Activated T-cell treated with anti-CD3 and anti-CD28 coated beads, Interleukin-2, amount 50 U/mL, for 24 hours (primary cell): ENCODE data around the gene NAP1L4.

Source experiments
- DNase-seq: peaks from one replicate; pipeline ENCODE4 v3.0.0-alpha.2; 2020
- H3K27ac Mint-ChIP-seq: 2 replicates; pipeline ENCODE4 v1.8.0; 2020; ENCODE audit warnings: mild to moderate bottlenecking, mixed read lengths
- H3K27me3 Mint-ChIP-seq: 2 replicates; pipeline ENCODE4 v1.8.0; 2020; ENCODE audit warnings: mixed read lengths
- H3K36me3 Mint-ChIP-seq: 2 replicates; pipeline ENCODE4 v1.8.0; 2020; ENCODE audit warnings: low read depth, mixed read lengths
- H3K4me1 Mint-ChIP-seq: 2 replicates; pipeline ENCODE4 v1.8.0; 2020; ENCODE audit warnings: low read depth, mixed read lengths
- H3K4me3 Mint-ChIP-seq: 2 replicates; pipeline ENCODE4 v1.8.0; 2020; ENCODE audit warnings: mild to moderate bottlenecking, moderate library complexity, mixed read lengths
- H3K9me3 Mint-ChIP-seq: 2 replicates; pipeline ENCODE4 v1.8.0; 2020; ENCODE audit warnings: mixed read lengths

The NAP1L4 gene

GRCh38 chr11:2924821-2925675 lies 67.1 kb downstream of the NAP1L4 start:
- H3K27me3 Mint-ChIP-seq: peaks cover 30% of the 10 kb centered on the region
- no peaks in the 10 kb centered on the region for H3K36me3 Mint-ChIP-seq
- peaks cover 16% of the 10 kb centered on the region for H3K4me1 Mint-ChIP-seq
- H3K9me3 Mint-ChIP-seq: no peaks in the 10 kb centered on the region
- DNase-seq: no peak
- H3K27ac Mint-ChIP-seq: no peak overlapping the region
- no peak overlapping the region for H3K4me3 Mint-ChIP-seq

GRCh38 chr11:2924381-2924780 lies 67.7 kb downstream of the NAP1L4 start:
- Mint-ChIP-seq H3K9me3 (no peaks in the 10 kb centered on the region), H3K4me1 (peaks cover 13% of the 10 kb centered on the region), H3K27ac (no peak overlapping the region), H3K36me3 (no peaks in the 10 kb centered on the region), H3K27me3 (peaks cover 27% of the 10 kb centered on the region), H3K4me3 (no peak overlapping the region)
- DNase-seq: no peak

GRCh38 chr11:2923446-2924375 lies 68.4 kb downstream of the NAP1L4 start:
- H3K27me3 Mint-ChIP-seq: peaks cover 23% of the 10 kb centered on the region

GRCh38 chr11:2922655-2923054 lies 69.5 kb downstream of the NAP1L4 start:
- peaks cover 2% of the 10 kb centered on the region for H3K4me1 Mint-ChIP-seq
- peaks cover 15% of the 10 kb centered on the region for H3K27me3 Mint-ChIP-seq
- no peak overlapping the region for H3K27ac Mint-ChIP-seq
- no peaks in the 10 kb centered on the region for H3K36me3 Mint-ChIP-seq
- no peaks in the 10 kb centered on the region for H3K9me3 Mint-ChIP-seq
- no peak for DNase-seq
- no peak overlapping the region for H3K4me3 Mint-ChIP-seq

More at GRCh38 chr11:2923446-2924375, 68.4 kb downstream of the NAP1L4 start:
- no peaks in the 10 kb centered on the region for H3K9me3 Mint-ChIP-seq
- no peak overlapping the region for H3K4me3 Mint-ChIP-seq
- no peaks in the 10 kb centered on the region for H3K36me3 Mint-ChIP-seq
- no peak overlapping the region for H3K27ac Mint-ChIP-seq
- peaks cover 9% of the 10 kb centered on the region for H3K4me1 Mint-ChIP-seq
- no peak for DNase-seq

- Mint-ChIP-seq H3K9me3 (no peaks in the 10 kb centered on the region), H3K36me3 (no peaks in the 10 kb centered on the region), H3K27ac (no peak overlapping the region), H3K27me3 (peaks cover 7% of the 10 kb centered on the region), H3K4me1 (no peaks in the 10 kb centered on the region), H3K4me3 (no peak overlapping the region)
- DNase-seq: no peak
Measured at GRCh38 chr11:2921742-2922493, 70.2 kb downstream of the NAP1L4 start.

GRCh38 chr11:2921261-2921660 lies 70.9 kb downstream of the NAP1L4 start:
- DNase-seq: no peak
- no peak overlapping the region for H3K4me3 Mint-ChIP-seq
- H3K27me3 Mint-ChIP-seq: peaks cover under 1% of the 10 kb centered on the region
- H3K36me3 Mint-ChIP-seq: no peaks in the 10 kb centered on the region
- H3K4me1 Mint-ChIP-seq: no peaks in the 10 kb centered on the region
- H3K9me3 Mint-ChIP-seq: no peaks in the 10 kb centered on the region
- no peak overlapping the region for H3K27ac Mint-ChIP-seq

GRCh38 chr11:2920343-2920742 lies 71.8 kb downstream of the NAP1L4 start:
- Mint-ChIP-seq H3K27me3 (no peaks in the 10 kb centered on the region), H3K4me3 (no peak overlapping the region), H3K27ac (no peak overlapping the region), H3K4me1 (no peaks in the 10 kb centered on the region), H3K9me3 (no peaks in the 10 kb centered on the region), H3K36me3 (no peaks in the 10 kb centered on the region)
- no peak for DNase-seq

- no peaks in the 10 kb centered on the region for H3K36me3 Mint-ChIP-seq
- H3K4me3 Mint-ChIP-seq: no peak overlapping the region
- DNase-seq: no peak
- no peak overlapping the region for H3K27ac Mint-ChIP-seq
- H3K27me3 Mint-ChIP-seq: no peaks in the 10 kb centered on the region
- H3K4me1 Mint-ChIP-seq: no peaks in the 10 kb centered on the region
- H3K9me3 Mint-ChIP-seq: no peaks in the 10 kb centered on the region
Measured at GRCh38 chr11:2919837-2920236, 72.3 kb downstream of the NAP1L4 start.

- DNase-seq: no peak
- no peaks in the 10 kb centered on the region for H3K27me3 Mint-ChIP-seq
- H3K9me3 Mint-ChIP-seq: no peaks in the 10 kb centered on the region
- no peak overlapping the region for H3K4me3 Mint-ChIP-seq
- H3K4me1 Mint-ChIP-seq: peaks cover under 1% of the 10 kb centered on the region
- no peaks in the 10 kb centered on the region for H3K36me3 Mint-ChIP-seq
- no peak overlapping the region for H3K27ac Mint-ChIP-seq
Measured at GRCh38 chr11:2919188-2919587, 72.9 kb downstream of the NAP1L4 start.

GRCh38 chr11:2917842-2918490 lies 74.2 kb downstream of the NAP1L4 start:
- peaks cover 13% of the 10 kb centered on the region for H3K4me1 Mint-ChIP-seq

GRCh38 chr11:2916892-2917645 lies 75.1 kb downstream of the NAP1L4 start:
- Mint-ChIP-seq H3K4me3 (no peak overlapping the region), H3K27ac (no peak overlapping the region), H3K9me3 (no peaks in the 10 kb centered on the region), H3K27me3 (no peaks in the 10 kb centered on the region), H3K4me1 (peaks cover 14% of the 10 kb centered on the region), H3K36me3 (no peaks in the 10 kb centered on the region)
- DNase-seq: no peak

More at GRCh38 chr11:2917842-2918490, 74.2 kb downstream of the NAP1L4 start:
- Mint-ChIP-seq H3K36me3 (no peaks in the 10 kb centered on the region), H3K9me3 (no peaks in the 10 kb centered on the region), H3K27me3 (no peaks in the 10 kb centered on the region), H3K27ac (no peak overlapping the region), H3K4me3 (no peak overlapping the region)
- no peak for DNase-seq

- H3K4me3 Mint-ChIP-seq: no peak overlapping the region
Measured at GRCh38 chr11:2916114-2916891, 75.8 kb downstream of the NAP1L4 start.

GRCh38 chr11:2915473-2915872 lies 76.7 kb downstream of the NAP1L4 start:
- Mint-ChIP-seq H3K9me3 (no peaks in the 10 kb centered on the region), H3K27ac (no peak overlapping the region), H3K4me3 (no peak overlapping the region), H3K36me3 (no peaks in the 10 kb centered on the region), H3K4me1 (peaks cover 14% of the 10 kb centered on the region), H3K27me3 (no peaks in the 10 kb centered on the region)
- DNase-seq: no peak

More at GRCh38 chr11:2916114-2916891, 75.8 kb downstream of the NAP1L4 start:
- Mint-ChIP-seq H3K4me1 (peaks cover 14% of the 10 kb centered on the region), H3K9me3 (no peaks in the 10 kb centered on the region), H3K27ac (no peak overlapping the region), H3K36me3 (no peaks in the 10 kb centered on the region), H3K27me3 (no peaks in the 10 kb centered on the region)
- no peak for DNase-seq
